NOMO-1 treated with dmso at 0.1 percent for 144 hours (cell line): ENCODE results near the gene TCHP.

ENCODE experiments used
- DNase-seq: peaks from one replicate; lab custom pipeline; 2025; ENCODE audit not compliant: unreplicated experiment; lab: John Stamatoyannopoulos, UW

The TCHP gene

DNA sequence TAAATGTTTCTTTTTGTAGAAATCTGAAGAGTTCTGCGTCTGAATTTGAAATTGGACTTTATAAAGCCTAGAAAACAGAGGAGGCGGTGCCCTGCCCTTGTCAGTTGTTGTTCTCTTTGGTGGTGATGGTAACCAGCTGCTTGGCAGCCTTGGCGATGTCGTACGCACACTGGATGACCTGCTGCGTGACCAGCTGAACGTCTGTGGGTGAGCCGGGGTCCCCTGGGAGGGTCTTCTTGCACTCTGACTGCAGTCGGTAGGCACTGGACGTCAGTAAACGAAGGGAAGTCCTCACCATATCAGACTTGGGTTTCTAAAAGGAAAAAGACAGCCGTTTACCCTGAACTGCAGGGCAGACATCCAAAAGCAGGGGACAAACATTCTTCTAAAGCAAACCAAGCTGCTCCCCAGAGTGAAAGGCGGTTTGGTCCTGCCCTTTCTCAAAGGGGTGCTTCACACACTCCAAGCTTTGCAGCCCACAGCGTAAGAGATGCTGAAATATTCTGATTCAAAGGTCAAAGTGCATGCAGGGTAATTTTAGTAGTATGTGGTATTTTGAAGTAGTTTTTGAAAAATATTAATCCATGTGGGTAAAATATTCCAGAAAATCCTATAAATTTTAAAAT lies 32.9 kb downstream of the TCHP start:
- DNase-seq = no peak

DNA sequence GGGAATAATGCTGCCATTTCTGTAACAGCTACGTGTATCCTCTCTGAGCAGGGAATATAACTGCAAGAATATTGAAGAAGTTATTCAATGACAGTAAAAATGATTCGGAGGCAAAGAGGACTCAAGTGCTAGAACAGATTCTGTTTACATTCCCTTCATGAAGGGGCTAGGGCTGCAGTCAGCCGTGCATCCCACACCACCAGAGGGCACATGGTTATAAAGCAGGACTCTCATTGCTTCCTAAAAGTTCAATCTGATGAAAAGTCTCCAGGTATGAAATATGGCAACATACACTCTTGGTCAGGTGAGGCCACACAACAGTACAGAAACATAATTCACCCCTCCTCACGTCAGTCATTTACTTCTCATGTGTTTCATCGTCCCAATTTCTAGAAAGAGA lies 34.0 kb downstream of the TCHP start:
- no peak for DNase-seq

DNA sequence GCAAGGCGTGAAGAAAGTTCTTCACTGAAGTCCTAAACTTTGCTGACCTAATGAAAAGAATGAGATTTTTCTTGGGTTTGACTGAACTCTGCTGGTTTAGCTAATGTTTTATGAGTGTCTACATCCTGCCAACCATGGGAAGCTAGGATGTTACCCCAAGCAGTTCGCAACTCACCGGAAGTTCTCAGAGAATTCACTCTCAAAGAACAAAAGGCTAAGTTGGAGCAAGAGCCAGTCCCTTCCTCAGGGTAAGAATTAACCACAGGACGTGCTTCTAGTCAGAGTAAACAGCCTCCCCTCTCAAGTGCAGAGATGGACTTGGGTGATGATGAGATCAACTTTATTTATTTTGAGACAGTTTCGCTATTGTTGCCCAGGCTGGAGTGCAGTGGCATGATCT lies 37.3 kb downstream of the TCHP start:
- DNase-seq = no peak

DNA sequence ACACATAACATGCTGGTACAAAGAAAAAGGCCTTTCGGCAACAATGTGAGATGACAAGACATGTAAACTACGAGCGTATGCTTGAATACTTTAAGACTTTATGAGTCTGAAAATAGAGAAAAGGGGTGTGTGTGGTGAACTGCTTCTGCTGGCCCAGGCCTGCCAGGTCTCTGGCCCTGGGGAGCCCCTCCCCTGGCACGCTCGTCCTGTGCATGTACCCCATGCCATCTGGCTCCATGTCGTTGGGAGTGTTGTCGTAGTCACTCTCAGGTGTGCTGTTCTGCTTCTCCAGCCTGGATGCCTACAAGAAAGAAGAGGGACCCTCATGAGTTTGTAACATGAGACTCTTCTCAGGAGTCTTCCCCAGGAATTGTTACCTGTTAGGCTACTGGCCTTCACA lies 38.9 kb downstream of the TCHP start:
- DNase-seq = no peak

DNA sequence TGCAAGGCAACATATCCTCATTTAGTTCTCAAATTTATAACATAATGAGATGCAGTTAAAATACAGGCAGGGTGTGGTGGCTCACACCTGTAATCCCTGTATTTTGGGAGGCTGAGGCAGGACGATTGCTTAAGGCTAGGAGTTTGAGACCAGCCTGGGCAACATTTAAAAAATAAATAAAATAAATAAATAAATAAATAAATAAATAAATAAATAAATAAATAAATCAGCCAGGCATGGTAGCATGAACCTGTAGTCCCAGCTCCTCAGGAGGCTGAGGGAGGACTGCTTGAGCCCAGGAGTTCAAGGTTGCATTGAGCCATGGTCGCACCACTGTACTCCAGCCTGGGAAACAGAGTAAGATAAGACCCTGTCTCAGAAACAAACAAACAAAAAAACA lies 39.4 kb downstream of the TCHP start:
- DNase-seq = no peak

DNA sequence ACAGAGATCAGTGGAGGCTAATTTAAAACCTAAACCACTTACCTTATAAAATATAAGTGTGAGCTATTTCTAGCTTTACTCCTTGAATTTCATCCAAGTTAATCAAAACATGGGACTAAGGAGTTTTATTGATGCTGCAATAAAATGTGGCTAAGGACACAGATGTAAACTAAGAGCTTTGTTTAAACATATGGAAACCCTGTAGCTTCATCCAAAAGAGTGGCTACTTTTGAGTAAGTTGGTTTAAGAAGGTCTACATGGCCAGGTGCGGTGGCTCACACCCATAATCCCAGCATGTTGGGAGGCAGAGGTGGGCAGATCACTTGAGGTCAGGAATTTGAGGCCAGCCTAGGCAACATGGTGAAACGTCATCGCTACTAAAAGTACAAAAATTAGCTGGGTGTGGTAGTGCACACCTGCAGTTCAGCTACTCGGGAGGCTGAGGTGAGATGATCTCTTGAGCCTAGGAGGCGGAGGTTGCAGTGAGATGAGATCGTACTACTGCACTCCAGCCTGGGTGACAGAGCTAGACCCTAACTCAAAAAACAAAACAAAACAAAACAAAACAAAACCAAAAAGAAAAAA lies 40.4 kb downstream of the TCHP start:
- no peak for DNase-seq

DNA sequence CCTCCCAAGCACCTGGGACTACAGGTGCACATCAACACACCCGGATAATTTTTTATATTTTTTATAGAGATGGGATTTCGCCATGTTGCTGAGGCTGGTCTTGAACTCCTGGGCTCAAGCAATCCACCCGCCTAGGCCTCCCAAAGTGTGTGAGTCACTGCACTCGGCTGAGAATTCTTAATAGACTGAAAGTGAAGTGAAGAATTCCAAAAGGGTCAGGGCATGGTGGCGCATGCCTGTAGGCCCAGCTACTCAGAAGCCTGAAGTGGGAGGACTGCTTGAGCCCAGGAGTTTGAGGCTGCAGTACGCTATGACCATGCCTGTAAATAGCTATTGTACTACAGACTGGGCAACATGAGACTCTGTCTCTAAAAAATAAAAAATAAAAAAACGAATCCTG lies 43.7 kb downstream of the TCHP start:
- DNase-seq = no peak

DNA sequence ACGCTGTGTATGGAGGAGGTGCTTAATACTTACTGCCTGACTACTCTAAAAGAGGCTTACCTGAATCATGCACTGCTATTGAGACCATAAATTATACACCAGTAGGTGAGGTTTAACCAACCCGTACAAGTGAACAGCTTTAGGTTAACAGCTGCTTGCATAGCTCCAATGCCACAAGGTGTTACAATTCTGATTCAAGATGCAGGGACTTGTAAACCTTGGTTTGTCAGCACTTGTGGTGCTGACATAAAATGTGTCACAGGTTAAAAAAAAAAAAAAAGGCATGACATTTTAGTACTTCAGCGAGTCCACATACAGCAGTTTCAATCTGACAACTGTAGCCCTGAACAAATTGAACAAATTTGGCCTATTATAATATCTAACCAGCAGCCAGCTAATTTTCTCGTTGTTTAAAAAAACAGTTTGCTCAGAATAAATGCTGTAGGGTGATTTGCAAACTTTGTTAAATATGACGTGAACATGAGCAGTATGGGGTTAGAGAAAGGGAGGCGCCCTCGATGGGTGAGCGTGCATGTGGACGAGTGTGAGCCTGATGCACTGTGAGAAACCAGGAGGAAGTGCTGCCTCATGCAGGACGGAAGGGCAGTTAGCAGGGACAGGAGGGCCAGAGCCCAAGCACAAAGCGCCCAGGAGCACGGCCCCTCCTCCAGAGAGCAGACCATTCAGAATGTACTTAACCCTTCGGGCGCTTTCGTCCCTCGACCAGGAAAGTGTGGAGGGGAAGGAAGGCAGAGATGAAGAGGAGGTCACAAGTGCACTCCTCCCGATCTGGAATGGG lies 44.7 kb downstream of the TCHP start:
- no peak for DNase-seq

DNA sequence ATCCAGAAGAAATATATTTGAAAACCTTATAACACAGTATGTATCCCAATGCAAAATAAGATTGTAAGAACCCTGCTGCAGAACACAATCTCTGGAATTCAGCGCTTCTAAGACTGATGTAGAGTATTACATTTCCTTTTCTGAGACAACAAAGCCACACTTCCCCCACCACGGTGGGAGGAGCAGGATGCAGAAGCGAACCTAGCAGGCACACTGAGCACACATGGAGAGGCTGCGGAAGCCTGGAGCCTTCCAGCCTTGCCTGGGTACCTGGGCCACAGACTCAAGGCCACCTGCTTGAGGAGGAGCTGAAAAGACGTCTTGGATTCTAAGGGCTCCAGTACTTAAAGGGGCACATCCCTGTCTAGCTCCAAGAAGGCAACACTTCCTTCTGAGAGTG lies 46.4 kb downstream of the TCHP start:
- DNase-seq = no peak

DNA sequence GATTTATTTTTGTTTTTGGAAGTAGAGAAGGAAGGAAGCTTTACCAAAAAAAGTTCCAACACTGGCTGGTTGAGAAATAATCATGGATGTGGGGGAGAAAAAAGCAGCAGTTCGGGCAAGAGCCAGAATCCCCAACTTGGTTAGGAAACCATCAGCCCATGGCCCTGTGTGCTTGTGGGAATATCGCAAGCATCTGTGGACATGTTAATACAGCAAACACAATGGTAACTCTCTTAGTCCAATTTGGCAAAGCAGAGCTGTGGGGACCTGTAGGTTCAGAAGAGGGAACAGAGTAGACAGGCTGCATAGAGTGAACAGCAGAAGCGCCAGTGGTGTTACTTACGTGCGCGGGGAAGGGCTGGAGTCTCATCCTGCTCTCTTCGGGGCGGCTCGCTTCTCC lies 46.8 kb downstream of the TCHP start:
- DNase-seq = no peak

DNA sequence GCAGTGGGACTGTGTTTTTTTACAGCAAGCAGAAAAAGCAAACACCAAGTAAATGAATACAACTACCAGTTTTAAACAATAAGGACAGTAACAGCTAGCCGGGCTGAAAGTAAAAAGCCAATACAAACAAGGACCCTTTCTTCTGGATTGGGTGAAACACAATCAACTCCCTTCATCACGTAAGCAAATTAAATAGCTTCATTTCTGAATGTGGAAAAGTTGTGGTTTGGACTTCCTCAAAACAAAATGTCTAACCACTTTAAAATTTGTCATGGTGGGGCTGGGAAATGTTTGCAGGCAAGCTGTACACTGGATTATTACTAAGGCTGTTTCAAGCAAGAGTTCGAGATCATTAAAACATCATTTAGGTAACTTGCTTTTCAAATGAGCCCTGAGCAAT lies 47.4 kb downstream of the TCHP start:
- DNase-seq = peak; percentile 31

DNA sequence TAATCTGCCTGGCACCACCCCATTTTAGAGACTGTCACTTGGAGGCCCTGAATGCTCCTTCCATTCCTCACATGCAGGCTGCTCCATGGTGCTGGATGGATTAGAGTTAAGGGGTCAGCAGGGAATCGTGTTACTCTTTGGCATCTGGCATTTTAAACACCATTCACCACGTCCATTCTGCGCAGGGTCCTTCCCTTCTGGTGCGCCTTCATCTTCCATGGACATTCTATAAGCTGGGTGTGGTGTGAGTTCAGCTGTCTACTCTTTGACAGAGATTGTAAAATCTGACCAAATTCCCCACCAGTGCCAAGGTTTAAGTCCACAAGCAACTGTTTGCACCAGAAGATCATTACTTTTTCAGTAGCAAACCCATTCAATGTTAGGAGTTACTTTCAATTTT lies 48.3 kb downstream of the TCHP start:
- DNase-seq = no peak

DNA sequence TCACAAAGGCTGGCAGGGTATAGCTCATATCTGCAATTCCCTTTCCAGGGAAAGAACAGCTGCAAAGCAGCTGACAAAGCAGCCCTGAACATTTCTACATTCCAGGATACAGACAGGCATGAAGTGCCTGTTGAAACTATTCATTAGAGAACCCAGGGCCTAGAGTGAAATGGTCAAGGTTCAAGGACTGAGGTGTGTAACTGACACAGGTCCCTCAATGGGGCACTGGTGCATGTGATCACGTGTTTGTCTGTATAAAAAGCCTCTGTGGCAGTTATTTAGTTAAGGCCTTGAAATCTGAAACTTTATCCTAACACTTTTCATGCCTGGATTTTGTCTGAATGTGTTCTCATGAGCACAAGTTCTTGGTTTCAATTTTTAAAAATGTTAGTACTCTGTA lies 49.0 kb downstream of the TCHP start:
- no peak for DNase-seq

DNA sequence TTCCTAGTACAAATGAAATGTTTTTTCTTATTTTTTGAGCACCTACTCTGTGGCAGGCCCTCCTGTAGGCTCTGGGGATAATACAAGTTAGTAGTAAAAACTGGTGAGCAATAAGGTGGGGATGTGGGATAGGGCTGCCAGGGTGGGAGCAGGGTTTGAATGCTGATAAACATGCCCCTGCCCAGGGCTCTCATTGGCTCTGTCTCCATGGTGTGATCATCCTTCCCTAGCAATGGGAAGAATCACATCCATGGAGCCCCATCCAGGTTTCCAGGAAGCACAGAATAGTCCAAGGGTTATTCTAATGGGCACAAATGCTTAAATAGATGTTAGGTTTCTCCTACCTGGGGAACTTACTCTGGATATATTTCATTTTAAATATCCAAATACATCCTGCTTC lies 50.6 kb downstream of the TCHP start:
- no peak for DNase-seq

DNA sequence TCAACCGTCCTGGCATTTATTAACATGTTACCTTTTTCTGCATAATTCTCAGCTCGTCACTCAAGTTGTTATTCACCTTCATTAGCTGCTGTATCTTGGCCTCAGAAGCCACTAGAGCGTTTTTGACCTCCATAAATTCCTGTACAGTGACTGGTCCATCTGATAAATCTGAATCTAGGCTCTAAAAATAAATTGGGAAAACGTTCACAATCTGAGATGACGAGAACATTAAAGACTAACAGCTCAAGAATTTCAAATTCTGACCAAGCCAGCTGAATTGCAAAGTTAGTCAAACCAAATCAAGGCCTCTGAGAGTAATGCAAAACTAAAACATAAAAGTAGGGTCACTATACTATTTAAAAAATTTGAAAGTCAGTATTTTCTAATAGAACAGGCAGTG lies 51.1 kb downstream of the TCHP start:
- DNase-seq = no peak

DNA sequence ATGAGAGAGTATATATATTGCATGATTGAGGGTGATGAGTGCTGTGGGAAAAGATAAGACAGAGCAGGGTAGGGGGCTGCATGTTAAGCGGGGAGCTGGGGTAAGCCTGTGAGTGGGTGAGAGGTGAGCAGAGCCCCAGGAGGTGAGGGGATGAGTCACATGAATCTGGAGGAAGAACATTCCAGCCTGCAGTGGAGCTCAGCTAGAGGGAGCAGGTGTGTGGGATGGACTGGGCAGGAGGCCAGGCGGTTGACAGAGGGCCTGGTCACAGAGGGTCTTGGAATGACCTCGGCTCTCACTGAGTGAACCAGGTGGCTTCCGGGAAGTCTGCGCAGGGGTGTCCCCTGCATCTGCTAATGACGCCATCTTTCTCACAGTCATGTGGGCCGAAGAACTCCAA lies 51.7 kb downstream of the TCHP start:
- DNase-seq = no peak

DNA sequence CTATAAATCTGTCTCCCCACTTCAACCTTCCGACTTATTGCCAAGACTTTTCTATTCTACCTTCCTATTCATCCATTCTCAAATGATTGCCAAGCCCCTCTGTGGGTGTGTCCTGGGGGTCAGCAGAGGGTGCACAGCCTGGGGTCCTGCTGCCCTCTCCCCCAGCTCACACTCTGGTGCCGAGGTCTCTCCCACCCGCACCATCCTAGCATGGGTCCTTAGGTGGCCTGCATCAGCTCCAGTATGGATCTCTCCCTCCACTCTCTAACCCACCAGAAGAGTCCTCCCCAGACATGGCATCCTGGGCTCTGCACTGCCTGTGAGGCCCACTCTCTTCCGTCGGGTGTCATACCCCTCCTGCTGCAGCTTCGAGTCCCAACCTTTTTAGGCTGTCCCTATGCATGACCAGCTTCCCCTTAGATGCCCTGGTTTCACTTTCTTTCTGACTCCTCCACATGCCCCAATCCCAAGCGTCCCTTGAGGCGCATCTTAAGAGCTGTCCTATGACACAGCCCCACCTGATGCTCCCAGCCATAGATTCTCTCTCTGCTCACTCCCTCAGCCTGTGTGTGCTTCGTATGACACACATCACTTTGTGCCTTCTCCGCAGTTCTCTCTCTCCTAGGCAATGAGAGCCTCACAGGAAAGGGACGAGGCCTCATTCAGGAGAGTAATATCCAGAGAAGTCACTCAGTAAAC lies 52.2 kb downstream of the TCHP start:
- no peak for DNase-seq

DNA sequence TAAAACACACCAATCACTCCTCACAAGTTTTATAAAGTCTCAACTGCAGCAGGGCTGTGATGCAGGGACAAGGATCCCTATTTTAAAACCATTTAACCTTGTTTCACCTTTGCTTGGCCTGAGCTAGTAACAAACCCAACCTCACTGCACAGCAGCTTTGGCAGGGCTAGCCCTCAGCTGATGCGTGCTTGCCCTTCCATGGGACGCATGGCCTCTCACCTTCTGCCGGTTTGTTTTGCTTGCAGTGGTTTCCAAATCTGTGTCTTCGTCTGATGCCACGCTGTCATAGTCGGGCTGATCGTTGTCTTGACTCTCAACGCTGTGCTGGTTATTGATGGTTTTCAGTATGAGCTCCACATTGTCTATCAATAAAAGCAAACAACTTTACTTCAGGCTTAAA lies 52.8 kb downstream of the TCHP start:
- DNase-seq = no peak

DNA sequence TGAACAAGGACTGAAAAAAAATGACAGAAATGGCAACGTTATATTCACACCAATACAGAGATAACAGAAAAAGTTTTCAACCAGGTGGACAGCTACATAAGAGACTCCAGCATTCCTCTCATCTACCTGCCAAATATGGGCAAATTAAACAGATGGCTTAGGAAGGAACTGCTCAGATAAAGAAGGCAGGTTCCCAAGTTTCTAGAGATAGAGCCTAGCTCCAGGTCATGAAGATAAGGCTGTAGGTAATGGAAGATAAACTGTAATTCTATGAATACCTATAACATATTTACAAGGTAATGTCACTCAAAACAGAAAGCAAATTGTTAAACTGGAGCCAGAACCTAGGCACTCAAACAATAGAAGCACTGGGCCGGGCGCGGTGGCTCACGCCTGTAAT lies 53.6 kb downstream of the TCHP start:
- DNase-seq = no peak

DNA sequence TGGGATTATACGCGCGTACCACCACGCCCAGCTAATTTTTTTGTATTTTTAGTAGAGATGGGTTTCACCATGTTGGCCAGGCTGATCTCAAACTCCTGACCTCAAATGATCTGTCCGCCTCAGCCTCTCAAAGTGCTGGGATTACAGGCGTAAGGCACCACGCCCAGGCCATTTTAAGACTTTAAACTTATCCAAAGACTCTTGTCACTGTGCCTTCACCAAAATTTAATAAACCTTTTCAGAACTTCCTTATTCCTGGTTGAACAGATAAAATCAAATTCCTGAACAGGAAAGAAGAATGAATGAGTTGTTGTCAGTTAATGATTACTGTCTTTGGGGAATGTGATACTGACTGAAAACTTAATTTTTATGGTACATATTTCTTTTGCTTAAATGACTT lies 58.3 kb downstream of the TCHP start:
- no peak for DNase-seq

DNA sequence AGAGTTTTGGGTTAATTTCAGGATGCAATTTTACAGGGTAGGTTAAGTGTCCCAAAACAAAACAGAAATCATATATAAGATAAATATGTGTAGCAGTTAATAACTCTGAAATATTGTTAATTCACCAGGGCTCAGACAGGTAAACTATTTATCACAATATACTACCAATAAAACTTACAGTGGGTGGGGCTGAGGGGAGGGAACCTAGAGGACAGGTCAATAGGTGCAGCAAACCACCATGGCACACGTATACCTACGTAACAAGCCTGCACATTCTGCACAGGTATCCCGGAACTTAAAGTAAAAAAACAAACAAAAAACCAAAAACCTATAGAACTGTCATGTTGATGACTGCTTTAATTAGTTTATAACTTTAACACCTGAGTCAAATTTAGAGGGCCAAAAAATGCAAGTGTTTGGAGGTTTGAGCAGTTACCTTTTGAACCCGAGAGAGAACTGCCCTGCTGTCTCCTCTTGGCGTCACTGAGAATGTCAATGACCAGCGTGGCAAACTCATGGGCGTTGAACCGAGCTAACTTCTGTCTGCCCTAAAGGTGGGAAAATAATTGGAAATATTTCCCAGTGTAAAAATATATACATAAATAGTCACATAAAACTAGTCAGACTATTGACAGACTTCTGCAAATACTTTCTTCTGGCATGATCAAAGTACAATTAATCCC lies 59.5 kb downstream of the TCHP start:
- DNase-seq = no peak
